GM18502 (cell line): ENCODE results near the gene HOPX.
A peak's percentile ranks its signal among the peaks of the same experiment; 100 is the strongest.
"Not testable (repeated sequence)": the region's sequence is repeated elsewhere in the genome, so short reads cannot be mapped to it uniquely, and the experiment has no call there.

Experiments used
- ATAC-seq: cut with Tn5 transposase; IDR thresholded peaks from one replicate; pipeline ENCODE4 v1.9.1; 2021; ENCODE audit warnings: mild to moderate bottlenecking; ENCODE audit not compliant: unreplicated experiment, poor library complexity

HOPX gene

DNA sequence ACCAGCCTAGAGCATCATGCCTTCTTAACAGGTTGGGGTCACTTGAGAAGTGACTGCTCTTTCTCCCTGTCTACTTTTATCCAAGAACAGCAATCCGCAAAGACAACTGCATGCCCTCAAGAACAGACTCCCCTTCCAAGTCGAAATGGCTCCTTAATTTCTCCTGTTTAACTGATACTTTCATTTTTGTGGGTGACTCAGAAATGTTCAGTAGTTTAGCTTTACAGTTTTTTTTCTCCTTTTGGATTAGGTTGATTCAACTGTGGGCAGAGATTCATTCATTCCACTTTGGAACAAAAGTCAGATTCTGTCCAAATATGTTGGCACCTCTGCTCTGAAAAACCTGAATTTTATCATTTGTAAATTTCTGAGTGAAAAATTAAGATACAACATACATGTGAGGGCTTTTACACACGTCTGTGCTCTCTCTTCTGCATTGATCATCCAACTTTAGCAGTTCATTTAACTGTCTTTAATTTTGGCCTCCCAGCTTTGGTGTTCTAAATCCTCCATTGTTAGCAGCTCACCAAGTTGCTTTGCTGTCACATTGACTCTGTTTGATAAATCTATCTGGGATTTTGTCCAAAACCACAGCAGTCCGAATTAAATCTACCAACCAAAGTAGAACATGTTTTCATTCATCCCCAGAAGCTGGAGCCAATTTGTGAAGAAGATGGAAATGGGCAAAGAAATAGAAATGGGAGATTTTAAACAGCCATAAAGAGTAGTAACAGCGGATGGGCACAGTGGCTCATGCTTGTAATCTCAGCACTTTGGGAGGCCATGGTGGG is 50.0 kb downstream of the HOPX start:
- ATAC-seq, result no peak

- ATAC-seq, result no peak
These were observed 52.5 kb downstream of the HOPX start for GRCh38 chr4:56628592-56628991.

- ATAC-seq, result no peak
These were observed 53.1 kb downstream of the HOPX start for GRCh38 chr4:56627985-56628384.

DNA sequence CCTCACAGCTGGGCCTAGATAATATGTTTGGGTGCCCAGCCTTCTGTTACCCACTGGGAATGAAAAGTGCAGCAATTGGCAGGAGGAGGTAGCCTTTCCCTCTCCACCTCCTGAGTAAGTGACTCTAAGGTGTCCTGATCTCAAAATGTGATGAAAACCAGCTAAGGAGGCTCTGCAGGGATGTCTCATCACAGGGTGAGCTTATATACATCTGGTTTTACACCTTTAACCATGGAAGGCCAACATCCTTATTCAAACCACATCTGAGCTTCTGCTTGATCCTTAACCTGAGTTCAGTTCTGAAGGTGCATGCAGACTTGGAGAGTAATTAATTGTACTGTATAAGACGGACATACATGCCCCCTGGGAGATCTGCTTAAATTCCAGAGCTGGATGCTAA is 53.7 kb downstream of the HOPX start:
- ATAC-seq, result no peak

DNA sequence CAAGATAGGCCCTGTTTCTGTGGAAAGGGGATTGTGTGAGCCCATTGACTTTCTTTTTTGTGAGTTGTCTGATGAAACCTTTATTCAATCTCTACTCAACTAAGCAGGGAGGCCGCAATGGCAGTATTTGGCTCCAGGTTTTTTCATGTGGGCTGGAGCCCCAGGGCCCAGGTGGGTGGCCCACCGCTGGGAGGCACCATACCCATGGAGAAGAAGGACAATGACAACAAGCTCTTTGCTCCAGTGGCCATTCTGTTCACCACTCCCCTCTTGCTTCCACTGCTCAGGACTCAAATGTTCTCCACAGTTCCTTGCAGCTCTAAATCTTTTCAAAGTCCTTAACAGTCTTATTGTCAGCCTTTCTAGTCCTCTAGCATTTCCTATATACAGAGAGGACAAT is 54.1 kb downstream of the HOPX start:
- ATAC-seq, result no peak

DNA sequence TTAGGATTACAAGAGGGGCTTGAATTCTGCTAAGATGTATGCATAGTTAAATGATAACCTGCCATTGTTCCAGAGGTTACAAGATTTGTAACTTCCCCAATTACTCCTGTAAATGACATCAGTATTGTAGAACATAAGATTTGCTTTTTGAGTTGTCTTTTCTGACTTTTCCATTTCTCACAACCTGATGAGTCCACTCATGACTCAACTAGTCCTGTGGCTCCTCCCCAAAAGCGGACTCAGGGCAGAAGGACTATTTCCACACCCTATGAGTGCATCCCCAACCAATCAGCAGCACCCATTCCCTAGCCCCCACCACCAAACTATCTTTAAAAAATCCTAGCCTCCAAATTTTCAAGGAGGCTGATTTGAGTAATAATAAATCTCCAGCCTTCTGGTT is 54.7 kb downstream of the HOPX start:
- ATAC-seq, result no peak

- ATAC-seq, result no peak
These were observed 58.9 kb downstream of the HOPX start for GRCh38 chr4:56622176-56622575.

DNA sequence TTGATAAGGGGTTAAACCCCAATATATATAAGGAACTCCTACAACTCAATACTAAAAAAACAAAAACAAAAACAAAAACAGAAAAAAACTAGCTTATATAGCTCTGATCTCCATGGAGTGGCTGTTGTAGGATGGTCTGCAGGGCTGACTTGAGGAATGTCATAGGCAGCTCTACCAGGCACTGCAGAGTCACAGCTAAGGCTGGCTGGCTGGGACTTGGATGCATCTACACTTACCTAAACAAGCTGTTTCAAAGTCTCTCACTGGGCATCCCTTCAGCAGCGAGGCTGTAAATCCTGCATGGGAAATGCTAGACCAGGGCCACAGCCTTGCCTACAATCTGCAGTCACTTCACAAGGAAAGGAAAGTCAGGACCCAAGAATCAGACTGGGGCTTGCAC is 61.3 kb downstream of the HOPX start:
- no peak for ATAC-seq

DNA sequence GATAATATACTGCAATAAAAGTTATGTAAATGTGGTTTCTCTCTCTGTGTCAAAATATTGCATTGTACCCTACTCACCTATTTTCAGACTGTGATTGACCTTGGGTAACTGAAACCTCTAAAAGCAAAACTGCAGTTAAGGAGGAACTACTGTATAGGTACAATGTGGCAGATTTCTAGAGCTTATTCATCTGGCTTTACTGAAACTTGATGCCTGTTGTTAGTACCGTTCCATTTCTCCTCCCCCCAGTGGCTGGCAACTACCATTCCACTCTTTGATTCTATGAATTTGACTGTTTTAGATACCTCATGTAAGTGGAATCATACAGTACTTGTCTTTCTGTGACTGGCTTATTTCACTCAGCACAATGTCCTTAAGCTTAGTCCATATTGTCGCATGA is 61.9 kb downstream of the HOPX start:
- peak; percentile 90 for ATAC-seq

DNA sequence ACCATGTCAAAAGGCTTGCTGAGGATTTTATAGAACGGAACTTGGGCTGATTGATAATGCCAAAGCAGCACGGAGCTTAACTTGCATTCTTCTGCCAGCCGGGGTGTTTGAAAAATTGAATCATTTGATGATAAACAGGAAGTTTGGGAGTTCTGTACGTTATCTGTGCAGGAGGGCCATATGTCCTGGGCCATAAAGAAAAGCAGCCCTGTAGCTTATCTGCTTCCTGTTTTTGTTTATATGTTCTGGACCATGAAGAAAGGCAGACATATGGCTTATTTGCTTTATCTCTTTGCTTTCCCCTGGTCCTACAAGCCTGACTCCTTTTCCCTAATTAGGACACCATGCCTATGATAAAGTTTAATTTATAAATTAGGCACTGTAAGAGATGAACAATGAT is 62.4 kb downstream of the HOPX start:
- no peak for ATAC-seq

GRCh38 chr4:56613101-56613862 is 67.8 kb downstream of the HOPX start:
- ATAC-seq, result no peak

DNA sequence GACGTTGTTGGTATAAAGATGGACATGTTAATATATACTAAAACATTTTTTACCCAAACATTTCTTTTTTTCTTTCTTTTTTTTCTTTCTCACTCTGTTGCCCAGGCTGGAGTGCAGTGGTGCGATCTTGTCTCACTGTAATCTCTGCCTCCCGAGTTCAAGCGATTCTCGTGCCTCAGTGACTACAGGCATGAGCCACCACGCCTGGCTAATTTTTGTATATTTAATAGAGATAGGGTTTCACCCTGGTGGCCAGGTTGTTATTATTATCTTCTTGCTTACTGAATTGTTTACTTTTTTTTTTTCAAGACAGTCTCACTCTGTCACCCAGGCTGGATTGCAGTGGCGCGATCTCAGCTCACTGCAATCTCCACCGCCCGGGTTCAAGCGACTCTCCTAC is 68.8 kb downstream of the HOPX start:
- no peak for ATAC-seq

GRCh38 chr4:56611501-56611900 is 69.6 kb downstream of the HOPX start:
- no peak for ATAC-seq

DNA sequence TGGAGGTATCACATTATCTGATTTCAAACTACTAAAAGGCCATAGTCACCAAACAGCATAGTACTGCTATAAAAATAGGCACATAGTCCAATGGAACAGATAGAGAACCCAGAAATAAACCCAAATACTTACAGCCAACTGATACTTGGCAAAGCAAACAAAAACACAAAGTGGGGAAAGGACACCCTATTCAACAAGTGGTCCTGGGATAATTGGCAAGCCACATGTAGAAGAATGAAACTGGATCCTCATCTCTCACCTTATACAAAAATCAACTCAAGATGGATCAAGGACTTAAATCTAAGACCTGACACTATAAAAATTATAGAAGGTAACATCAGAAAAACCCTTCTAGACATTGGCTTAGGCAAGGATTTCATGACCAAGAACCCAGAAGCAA is 70.9 kb downstream of the HOPX start:
- not testable (repeated sequence) for ATAC-seq

DNA sequence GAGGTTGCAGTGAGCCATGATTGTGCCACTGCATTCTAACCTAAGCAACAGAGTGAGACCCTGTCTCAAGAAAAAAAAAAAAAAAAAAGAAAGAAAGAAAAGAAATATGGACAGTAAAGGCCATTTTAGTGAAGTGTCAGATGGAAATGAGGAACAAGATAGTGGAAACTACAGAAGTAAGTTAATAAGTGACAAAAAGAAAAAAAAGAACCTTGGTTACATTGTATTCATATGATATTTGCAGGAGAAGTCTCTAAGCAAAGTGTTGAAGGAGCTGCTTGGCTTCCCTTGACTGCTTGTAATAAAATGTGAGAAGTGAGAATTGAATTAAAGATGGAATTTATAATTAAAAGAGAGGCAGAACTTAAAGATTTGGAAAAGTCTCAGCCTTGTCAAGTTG is 73.2 kb downstream of the HOPX start:
- ATAC-seq, result no peak

DNA sequence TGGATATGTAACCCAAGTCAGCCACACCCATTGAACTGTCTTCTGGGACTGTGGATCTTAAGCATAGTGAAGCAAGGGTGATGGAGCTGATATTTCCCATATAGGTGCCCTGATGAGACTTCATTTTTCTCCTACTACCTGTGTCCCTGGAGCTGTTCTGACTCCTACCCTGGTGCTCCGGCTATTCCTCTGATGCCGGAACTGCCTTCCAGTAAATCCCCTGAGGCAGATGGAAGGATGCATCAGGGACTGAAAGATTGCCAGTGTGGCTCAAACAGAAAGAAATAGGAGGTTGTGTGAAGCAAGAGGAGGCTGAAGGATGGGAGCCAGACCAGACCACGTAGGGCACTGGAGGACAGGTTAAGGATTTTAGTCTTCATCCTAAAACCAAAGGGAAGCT is 74.7 kb downstream of the HOPX start:
- ATAC-seq, result no peak

DNA sequence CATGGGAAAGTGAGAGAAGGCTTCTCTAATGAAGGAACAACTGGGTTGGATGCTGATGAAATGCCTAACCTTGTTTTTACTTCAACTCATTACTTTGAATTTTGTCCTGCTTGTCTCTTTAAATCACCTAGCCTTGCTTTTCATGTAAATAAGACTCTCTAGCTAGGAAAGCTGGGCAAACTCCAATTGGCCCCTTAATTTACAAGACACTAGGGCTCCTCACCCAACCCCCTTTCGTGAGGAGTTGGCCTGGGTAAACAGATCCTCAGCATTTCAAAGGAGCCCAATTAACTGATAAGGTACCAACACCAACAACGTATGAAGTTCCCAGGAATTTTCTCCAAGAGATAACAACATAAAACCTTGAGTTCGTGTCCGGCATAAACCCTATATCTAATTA is 75.6 kb downstream of the HOPX start:
- ATAC-seq, result not testable (repeated sequence)

DNA sequence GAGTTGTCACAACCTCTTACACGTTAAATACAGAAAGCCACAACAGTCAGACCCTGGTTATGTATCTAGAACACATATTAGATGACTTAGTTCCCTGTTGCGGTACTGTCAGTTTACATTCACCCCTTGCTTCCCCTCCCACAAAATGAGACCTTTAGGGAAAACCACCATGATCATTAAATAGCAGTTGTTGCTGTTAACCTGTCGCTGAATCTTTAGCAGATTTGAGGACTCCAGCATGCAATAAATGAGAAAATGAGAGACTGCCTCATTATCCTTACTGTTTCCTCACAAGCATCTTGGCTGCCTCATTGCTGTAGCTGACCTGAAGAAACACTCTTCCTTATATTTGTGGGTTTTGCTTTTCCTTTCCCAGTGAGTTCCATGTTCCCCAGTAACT is 77.8 kb downstream of the HOPX start:
- no peak for ATAC-seq
